Activated CD8-positive, alpha-beta memory T cell treated with anti-CD3 and anti-CD28 coated beads, Interleukin-2, amount 10 ng/mL, durations not matched to agents 7 days and 5 days (primary cell): ENCODE results near the gene BSN. TPM values are rescaled to one million over a fixed set of nuclear protein-coding genes. Genes with fewer than 3 reads are reported as not detected.

Source experiments
- ATAC-seq: fragments of 150-1000 bp; cut with Tn5 transposase; one replicate; pipeline ENCODE4 v1.10.0; 2021; ENCODE audit warnings: moderate library complexity
- CTCF ChIA-PET: fragments of 350-600 bp; sonication (Branson Sonifier 250); formaldehyde crosslinking; loops from one replicate; lab custom pipeline; 2021; ENCODE audit warnings: antibody characterized with exemption; lab: Charles Lee
- DNase-seq: peaks from one replicate; pipeline ENCODE4 v3.0.0-alpha.2; 2020
- H3K27ac Mint-ChIP-seq: one replicate; pipeline ENCODE4 v1.8.0; 2021; ENCODE audit warnings: mild to moderate bottlenecking, mixed read lengths
- H3K27me3 Mint-ChIP-seq: one replicate; pipeline ENCODE4 v1.8.0; 2021; ENCODE audit warnings: mixed read lengths
- H3K36me3 Mint-ChIP-seq: one replicate; pipeline ENCODE4 v1.8.0; 2021; ENCODE audit warnings: mild to moderate bottlenecking, mixed read lengths
- H3K4me1 Mint-ChIP-seq: one replicate; pipeline ENCODE4 v1.8.0; 2021; ENCODE audit warnings: mixed read lengths
- H3K4me3 Mint-ChIP-seq: one replicate; pipeline ENCODE4 v1.8.0; 2021; ENCODE audit warnings: mild to moderate bottlenecking, moderate library complexity, mixed read lengths
- H3K9me3 Mint-ChIP-seq: one replicate; pipeline ENCODE4 v1.8.0; 2022; ENCODE audit warnings: low read depth, mixed read lengths
- total RNA-seq, 2 experiments: library from RNA; stranded (reverse); gene quantifications; one replicate each; pipeline ENCODE4 v1.2.3, GENCODE V29; 2021

The BSN gene
- total RNA-seq, 2 experiments from 2014 or later, result 0.12 TPM

GRCh38 chr3:49539659-49540560 is 14.4 kb upstream of the BSN start:
- H3K4me3 Mint-ChIP-seq, result peak overlapping the region; percentile 68
- peak overlapping the region; percentile 28 for H3K27ac Mint-ChIP-seq
- CTCF ChIA-PET, result interaction anchor here (0.6 to 5.8 kb wide), 61 partner anchors 9 to 762 kb away, joined by 3 to 272 read pairs (median 7); partner anchors contain the start of genes AMIGO3, BSN, DAG1 and GMPPB
- no peaks in the 10 kb centered on the region for H3K9me3 Mint-ChIP-seq
- peaks cover 17% of the 10 kb centered on the region for H3K27me3 Mint-ChIP-seq
- peaks cover 3% of the 10 kb centered on the region for H3K4me1 Mint-ChIP-seq
- peak; percentile 93 for DNase-seq
- no peaks in the 10 kb centered on the region for H3K36me3 Mint-ChIP-seq
- peak; percentile 92 for ATAC-seq

GRCh38 chr3:49552087-49552486 is 2.2 kb upstream of the BSN start:
- no peak for ATAC-seq
- CTCF ChIA-PET, result interaction anchor here (2.4 to 6.9 kb wide), 2 partner anchors 12 to 119 kb away, joined by 14 to 55 read pairs; no protein-coding TSS in a partner anchor
- H3K4me1 Mint-ChIP-seq, result peaks cover 31% of the 10 kb centered on the region
- peaks cover 31% of the 10 kb centered on the region for H3K27me3 Mint-ChIP-seq
- no peak overlapping the region for H3K4me3 Mint-ChIP-seq
- no peaks in the 10 kb centered on the region for H3K36me3 Mint-ChIP-seq
- H3K27ac Mint-ChIP-seq, result no peak overlapping the region
- DNase-seq, result no peak
- H3K9me3 Mint-ChIP-seq, result no peaks in the 10 kb centered on the region

GRCh38 chr3:49553324-49553691 is 969 bp upstream of the BSN start:
- no peaks in the 10 kb centered on the region for H3K36me3 Mint-ChIP-seq
- CTCF ChIA-PET, result interaction anchor here (1.3 to 6.9 kb wide), 3 partner anchors 13 to 120 kb away, joined by 4 to 55 read pairs (median 12); no protein-coding TSS in a partner anchor
- DNase-seq, result no peak
- no peaks in the 10 kb centered on the region for H3K9me3 Mint-ChIP-seq
- no peak for ATAC-seq
- peaks cover 40% of the 10 kb centered on the region for H3K27me3 Mint-ChIP-seq
- H3K4me1 Mint-ChIP-seq, result peaks cover 31% of the 10 kb centered on the region
- no peak overlapping the region for H3K27ac Mint-ChIP-seq
- H3K4me3 Mint-ChIP-seq, result peak overlapping the region; percentile 82

GRCh38 chr3:49554633-49555265 is 472 bp downstream of the BSN start:
- H3K9me3 Mint-ChIP-seq, result no peaks in the 10 kb centered on the region
- H3K36me3 Mint-ChIP-seq, result no peaks in the 10 kb centered on the region
- CTCF ChIA-PET, result interaction anchor here (0.7 to 6.9 kb wide), 7 partner anchors 11 to 350 kb away, joined by 3 to 55 read pairs (median 4); no protein-coding TSS in a partner anchor
- ATAC-seq, result peak; percentile 81
- H3K4me1 Mint-ChIP-seq, result peaks cover 31% of the 10 kb centered on the region
- peaks cover 41% of the 10 kb centered on the region for H3K27me3 Mint-ChIP-seq
- DNase-seq, result peak; percentile 66
- no peak overlapping the region for H3K27ac Mint-ChIP-seq
- peak overlapping the region; percentile 44 for H3K4me3 Mint-ChIP-seq

- H3K4me3 Mint-ChIP-seq, result no peak overlapping the region
- H3K4me1 Mint-ChIP-seq, result peaks cover 28% of the 10 kb centered on the region
- H3K9me3 Mint-ChIP-seq, result no peaks in the 10 kb centered on the region
- no peak overlapping the region for H3K27ac Mint-ChIP-seq
- peaks cover 49% of the 10 kb centered on the region for H3K27me3 Mint-ChIP-seq
- ATAC-seq (no peak), DNase-seq (no peak)
- H3K36me3 Mint-ChIP-seq, result no peaks in the 10 kb centered on the region
- CTCF ChIA-PET, result interaction anchor here (3.4 to 6.9 kb wide), 2 partner anchors 16 to 115 kb away, joined by 12 to 55 read pairs; no protein-coding TSS in a partner anchor
These were observed 2.4 kb downstream of the BSN start for GRCh38 chr3:49556500-49557275.

GRCh38 chr3:49563040-49563578 is 8.8 kb downstream of the BSN start:
- Mint-ChIP-seq H3K4me1 (no peaks in the 10 kb centered on the region), H3K27me3 (peaks cover 40% of the 10 kb centered on the region)

GRCh38 chr3:49563766-49564165 is 9.5 kb downstream of the BSN start:
- Mint-ChIP-seq H3K4me1 (no peaks in the 10 kb centered on the region), H3K27ac (no peak overlapping the region), H3K27me3 (peaks cover 34% of the 10 kb centered on the region), H3K36me3 (no peaks in the 10 kb centered on the region), H3K9me3 (no peaks in the 10 kb centered on the region), H3K4me3 (no peak overlapping the region)
- DNase-seq (no peak), ATAC-seq (no peak)
- CTCF ChIA-PET, result interaction anchor here (1.0 to 3.1 kb wide), 2 partner anchors 15 to 24 kb away, joined by 3 to 15 read pairs; no protein-coding TSS in a partner anchor

More at GRCh38 chr3:49563040-49563578, 8.8 kb downstream of the BSN start:
- no peak overlapping the region for H3K4me3 Mint-ChIP-seq
- H3K27ac Mint-ChIP-seq, result no peak overlapping the region
- CTCF ChIA-PET, result interaction anchor here (0.6 to 3.1 kb wide), 2 partner anchors 23 to 700 kb away, joined by 3 to 15 read pairs; no protein-coding TSS in a partner anchor
- DNase-seq (no peak), ATAC-seq (no peak)
- H3K36me3 Mint-ChIP-seq, result no peaks in the 10 kb centered on the region
- no peaks in the 10 kb centered on the region for H3K9me3 Mint-ChIP-seq

- Mint-ChIP-seq H3K27ac (no peak overlapping the region), H3K9me3 (no peaks in the 10 kb centered on the region), H3K4me1 (no peaks in the 10 kb centered on the region), H3K27me3 (peaks cover 22% of the 10 kb centered on the region), H3K36me3 (no peaks in the 10 kb centered on the region), H3K4me3 (no peak overlapping the region)
- ATAC-seq (no peak), DNase-seq (no peak)
- CTCF ChIA-PET, result interaction anchor here (0.6 to 2.5 kb wide), 6 partner anchors 11 to 105 kb away, joined by 3 to 12 read pairs (median 7); partner anchors contain the start of genes BSN and DAG1
These were observed 12.0 kb downstream of the BSN start for GRCh38 chr3:49566312-49566711.

- peaks cover 18% of the 10 kb centered on the region for H3K27me3 Mint-ChIP-seq
- DNase-seq (no peak), ATAC-seq (no peak)
- CTCF ChIA-PET, result interaction anchor here (0.7 to 1.7 kb wide), 4 partner anchors 19 to 104 kb away, joined by 4 to 12 read pairs (median 7); no protein-coding TSS in a partner anchor
- H3K4me1 Mint-ChIP-seq, result no peaks in the 10 kb centered on the region
- no peaks in the 10 kb centered on the region for H3K9me3 Mint-ChIP-seq
- H3K36me3 Mint-ChIP-seq, result no peaks in the 10 kb centered on the region
- no peak overlapping the region for H3K27ac Mint-ChIP-seq
- H3K4me3 Mint-ChIP-seq, result no peak overlapping the region
These were observed 13.1 kb downstream of the BSN start for GRCh38 chr3:49567406-49567805.

- no peak overlapping the region for H3K27ac Mint-ChIP-seq
- DNase-seq (no peak), ATAC-seq (no peak)
- H3K4me1 Mint-ChIP-seq, result no peaks in the 10 kb centered on the region
- H3K36me3 Mint-ChIP-seq, result no peaks in the 10 kb centered on the region
- no peaks in the 10 kb centered on the region for H3K9me3 Mint-ChIP-seq
- H3K4me3 Mint-ChIP-seq, result no peak overlapping the region
- CTCF ChIA-PET, result interaction anchor here (1.2 kb wide), 1 partner anchor 29 kb away, joined by 3 read pairs; no protein-coding TSS in a partner anchor
- H3K27me3 Mint-ChIP-seq, result peaks cover 9% of the 10 kb centered on the region
These were observed 14.7 kb downstream of the BSN start for GRCh38 chr3:49568965-49569364.

GRCh38 chr3:49570028-49570654 is 15.9 kb downstream of the BSN start:
- Mint-ChIP-seq H3K4me3 (no peak overlapping the region), H3K36me3 (no peaks in the 10 kb centered on the region), H3K9me3 (no peaks in the 10 kb centered on the region), H3K27me3 (peaks cover 9% of the 10 kb centered on the region), H3K4me1 (no peaks in the 10 kb centered on the region), H3K27ac (no peak overlapping the region)
- no peak for ATAC-seq
- CTCF ChIA-PET, result no interaction called here
- no peak for DNase-seq

- DNase-seq, result no peak
- Mint-ChIP-seq H3K4me1 (no peaks in the 10 kb centered on the region), H3K27me3 (peaks cover 8% of the 10 kb centered on the region), H3K9me3 (no peaks in the 10 kb centered on the region), H3K27ac (no peak overlapping the region), H3K36me3 (no peaks in the 10 kb centered on the region), H3K4me3 (no peak overlapping the region)
- no peak for ATAC-seq
- CTCF ChIA-PET, result interaction anchor here (0.6 kb wide), 1 partner anchor 54 kb away, joined by 3 read pairs; no protein-coding TSS in a partner anchor
These were observed 27.9 kb downstream of the BSN start for GRCh38 chr3:49582177-49582576.
